Neural cell (in vitro differentiated cells): ENCODE data around the gene CTNNA2.

Experiments used
- POLR2AphosphoS5 ChIP-seq: IDR thresholded peaks from 2 replicates; pipeline ENCODE4 v1.6.1; 2012
- SMC3 ChIP-seq: fragments of 450-650 bp; conservative IDR thresholded peaks from 2 replicates; pipeline ENCODE4 v1.6.1; 2014; ENCODE audit warnings: antibody characterized with exemption, mild to moderate bottlenecking, moderate library complexity; ENCODE audit not compliant: poor library complexity
- TF ChIP-seq, protein P1 (sequence below): fragments of 450-650 bp; IDR thresholded peaks from 2 replicates; pipeline ENCODE4 v1.5.1; 2014; ENCODE audit warnings: antibody characterized with exemption, mild to moderate bottlenecking, moderate library complexity; ENCODE audit not compliant: poor library complexity, severe bottlenecking
- TF ChIP-seq, protein P2 (sequence below): IDR thresholded peaks from 2 replicates; pipeline ENCODE4 v1.6.1; 2012; ENCODE audit warnings: borderline replicate concordance

DNA sequence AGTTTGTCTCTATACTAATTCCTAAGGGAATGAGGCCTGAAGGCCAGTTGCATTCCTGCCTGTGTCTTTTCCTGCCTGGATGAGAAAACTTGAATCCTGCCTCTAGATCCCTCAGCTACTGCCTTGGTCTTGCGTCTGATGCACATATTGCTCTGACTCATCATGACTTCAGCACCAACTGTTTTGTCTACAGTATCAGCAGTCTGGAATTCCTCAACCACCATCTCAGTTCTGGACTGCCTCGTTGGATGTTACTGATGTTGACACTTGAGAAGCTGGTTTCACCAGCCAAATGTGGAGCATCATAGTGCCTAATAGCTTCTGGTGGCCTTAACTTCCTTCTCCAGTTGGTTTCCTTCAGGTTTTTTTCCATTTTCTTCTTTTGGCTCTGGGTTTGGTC lies 211.0 kb downstream of the CTNNA2 start:
- TF ChIP-seq, protein P1, sequence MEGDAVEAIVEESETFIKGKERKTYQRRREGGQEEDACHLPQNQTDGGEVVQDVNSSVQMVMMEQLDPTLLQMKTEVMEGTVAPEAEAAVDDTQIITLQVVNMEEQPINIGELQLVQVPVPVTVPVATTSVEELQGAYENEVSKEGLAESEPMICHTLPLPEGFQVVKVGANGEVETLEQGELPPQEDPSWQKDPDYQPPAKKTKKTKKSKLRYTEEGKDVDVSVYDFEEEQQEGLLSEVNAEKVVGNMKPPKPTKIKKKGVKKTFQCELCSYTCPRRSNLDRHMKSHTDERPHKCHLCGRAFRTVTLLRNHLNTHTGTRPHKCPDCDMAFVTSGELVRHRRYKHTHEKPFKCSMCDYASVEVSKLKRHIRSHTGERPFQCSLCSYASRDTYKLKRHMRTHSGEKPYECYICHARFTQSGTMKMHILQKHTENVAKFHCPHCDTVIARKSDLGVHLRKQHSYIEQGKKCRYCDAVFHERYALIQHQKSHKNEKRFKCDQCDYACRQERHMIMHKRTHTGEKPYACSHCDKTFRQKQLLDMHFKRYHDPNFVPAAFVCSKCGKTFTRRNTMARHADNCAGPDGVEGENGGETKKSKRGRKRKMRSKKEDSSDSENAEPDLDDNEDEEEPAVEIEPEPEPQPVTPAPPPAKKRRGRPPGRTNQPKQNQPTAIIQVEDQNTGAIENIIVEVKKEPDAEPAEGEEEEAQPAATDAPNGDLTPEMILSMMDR, result no peak
- TF ChIP-seq SMC3 (no peak), POLR2AphosphoS5 (no peak)
- TF ChIP-seq, protein P2, sequence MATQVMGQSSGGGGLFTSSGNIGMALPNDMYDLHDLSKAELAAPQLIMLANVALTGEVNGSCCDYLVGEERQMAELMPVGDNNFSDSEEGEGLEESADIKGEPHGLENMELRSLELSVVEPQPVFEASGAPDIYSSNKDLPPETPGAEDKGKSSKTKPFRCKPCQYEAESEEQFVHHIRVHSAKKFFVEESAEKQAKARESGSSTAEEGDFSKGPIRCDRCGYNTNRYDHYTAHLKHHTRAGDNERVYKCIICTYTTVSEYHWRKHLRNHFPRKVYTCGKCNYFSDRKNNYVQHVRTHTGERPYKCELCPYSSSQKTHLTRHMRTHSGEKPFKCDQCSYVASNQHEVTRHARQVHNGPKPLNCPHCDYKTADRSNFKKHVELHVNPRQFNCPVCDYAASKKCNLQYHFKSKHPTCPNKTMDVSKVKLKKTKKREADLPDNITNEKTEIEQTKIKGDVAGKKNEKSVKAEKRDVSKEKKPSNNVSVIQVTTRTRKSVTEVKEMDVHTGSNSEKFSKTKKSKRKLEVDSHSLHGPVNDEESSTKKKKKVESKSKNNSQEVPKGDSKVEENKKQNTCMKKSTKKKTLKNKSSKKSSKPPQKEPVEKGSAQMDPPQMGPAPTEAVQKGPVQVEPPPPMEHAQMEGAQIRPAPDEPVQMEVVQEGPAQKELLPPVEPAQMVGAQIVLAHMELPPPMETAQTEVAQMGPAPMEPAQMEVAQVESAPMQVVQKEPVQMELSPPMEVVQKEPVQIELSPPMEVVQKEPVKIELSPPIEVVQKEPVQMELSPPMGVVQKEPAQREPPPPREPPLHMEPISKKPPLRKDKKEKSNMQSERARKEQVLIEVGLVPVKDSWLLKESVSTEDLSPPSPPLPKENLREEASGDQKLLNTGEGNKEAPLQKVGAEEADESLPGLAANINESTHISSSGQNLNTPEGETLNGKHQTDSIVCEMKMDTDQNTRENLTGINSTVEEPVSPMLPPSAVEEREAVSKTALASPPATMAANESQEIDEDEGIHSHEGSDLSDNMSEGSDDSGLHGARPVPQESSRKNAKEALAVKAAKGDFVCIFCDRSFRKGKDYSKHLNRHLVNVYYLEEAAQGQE, result no peak
